GM21825 (cell line): ENCODE measurements around the gene SELENOF.
"Not testable (repeated sequence)": the region's sequence is repeated elsewhere in the genome, so short reads cannot be mapped to it uniquely, and the experiment has no call there.

Experiments
- ATAC-seq: cut with Tn5 transposase; IDR thresholded peaks from one replicate; pipeline ENCODE4 v1.9.1; 2021; ENCODE audit warnings: mild to moderate bottlenecking, moderate library complexity; ENCODE audit not compliant: unreplicated experiment

SELENOF gene

DNA sequence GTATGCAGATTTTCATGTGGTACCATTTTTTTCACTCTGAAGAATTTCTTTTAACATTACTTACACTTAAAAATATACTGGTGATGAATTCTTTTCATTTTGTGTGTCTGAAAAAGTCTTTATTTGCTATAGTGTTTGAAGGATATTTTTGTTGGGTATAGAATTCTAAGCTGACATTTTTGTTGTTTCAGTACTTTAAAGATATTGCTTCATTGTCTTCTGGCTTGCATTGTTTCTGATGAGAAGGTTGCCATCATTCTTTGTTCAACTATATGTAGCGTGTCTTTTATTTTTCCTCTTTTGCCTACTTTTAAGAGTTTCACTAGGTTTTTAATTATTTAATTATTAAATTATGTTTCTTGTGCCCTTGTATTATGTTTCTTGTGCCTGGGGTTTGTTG lies 8.5 kb upstream of the SELENOF start:
- ATAC-seq: no peak

DNA sequence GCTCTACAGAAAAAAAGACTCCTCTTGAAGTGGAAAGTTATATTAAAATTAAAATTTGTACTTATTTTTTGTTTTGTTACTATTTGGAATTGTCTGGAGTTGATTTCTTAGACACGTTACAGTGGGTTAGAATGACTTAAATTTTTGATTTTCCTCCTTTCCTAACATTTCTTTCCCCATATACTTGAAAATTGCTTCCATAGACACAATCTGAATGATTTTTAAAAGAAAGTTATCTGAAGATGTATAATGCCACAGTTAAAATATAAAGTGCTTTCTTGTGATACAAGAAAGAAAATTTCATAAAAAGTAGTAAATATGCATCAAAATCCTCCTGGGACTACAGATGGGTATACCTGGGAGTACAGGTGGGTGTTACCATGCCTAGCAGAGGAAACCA lies 2.8 kb upstream of the SELENOF start:
- ATAC-seq: no peak

DNA sequence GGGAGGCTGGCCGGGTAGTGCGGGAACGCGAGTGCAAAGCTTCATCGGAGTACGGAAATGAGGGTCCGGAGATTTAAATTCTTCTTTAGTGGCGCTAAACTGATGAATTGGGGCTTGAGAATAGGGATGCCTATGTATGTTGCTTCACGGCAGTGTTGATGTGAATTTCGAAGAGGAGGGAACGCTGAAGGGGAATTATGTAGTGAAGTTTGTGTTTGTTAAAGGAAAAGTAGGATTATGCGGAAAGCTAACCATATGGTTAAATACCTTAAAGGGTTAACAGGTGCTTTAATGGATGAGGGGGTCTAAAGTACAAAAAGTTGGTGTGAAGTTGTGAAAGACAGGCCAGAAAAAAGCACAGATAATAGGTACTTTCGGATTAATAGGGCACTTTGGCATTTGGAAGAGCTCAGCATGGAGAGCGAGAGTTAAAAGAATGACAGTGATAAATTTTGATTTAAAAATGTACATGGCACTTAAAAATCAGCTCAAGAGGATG lies 1.9 kb upstream of the SELENOF start:
- ATAC-seq: no peak

DNA sequence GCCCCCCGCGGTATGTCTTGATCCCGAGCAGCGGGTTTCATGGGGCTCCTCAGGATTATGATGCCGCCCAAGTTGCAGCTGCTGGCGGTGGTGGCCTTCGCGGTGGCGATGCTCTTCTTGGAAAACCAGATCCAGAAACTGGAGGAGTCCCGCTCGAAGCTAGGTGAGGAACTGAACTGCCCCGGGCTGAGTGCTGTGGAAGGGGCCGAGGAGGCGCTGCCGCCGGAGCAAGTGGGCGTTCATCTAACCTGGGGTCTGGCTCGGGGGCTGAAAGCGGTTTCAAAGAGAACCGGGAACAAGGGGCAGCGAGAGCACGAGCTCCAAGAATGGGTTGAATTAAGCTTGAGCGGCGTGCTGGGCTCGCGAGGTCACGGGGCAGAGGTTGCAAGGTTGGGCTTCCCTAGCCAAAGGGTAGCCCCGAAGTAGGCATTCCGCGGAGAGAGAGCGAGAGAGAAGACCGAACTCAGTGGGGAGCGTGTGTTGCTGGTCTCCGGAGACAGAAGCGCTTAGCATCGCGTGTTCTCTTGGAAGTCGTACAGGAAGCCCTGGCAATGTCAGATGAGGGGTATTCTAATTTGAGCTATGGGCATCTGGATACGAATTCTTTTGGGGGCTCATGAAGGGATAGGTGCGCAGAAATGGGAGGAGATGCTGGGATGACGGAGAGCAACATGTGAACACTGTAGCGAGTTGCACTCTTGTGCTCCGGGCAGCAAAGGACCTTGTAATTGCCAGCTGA lies 1.2 kb upstream of the SELENOF start:
- peak; percentile 26 for ATAC-seq

DNA sequence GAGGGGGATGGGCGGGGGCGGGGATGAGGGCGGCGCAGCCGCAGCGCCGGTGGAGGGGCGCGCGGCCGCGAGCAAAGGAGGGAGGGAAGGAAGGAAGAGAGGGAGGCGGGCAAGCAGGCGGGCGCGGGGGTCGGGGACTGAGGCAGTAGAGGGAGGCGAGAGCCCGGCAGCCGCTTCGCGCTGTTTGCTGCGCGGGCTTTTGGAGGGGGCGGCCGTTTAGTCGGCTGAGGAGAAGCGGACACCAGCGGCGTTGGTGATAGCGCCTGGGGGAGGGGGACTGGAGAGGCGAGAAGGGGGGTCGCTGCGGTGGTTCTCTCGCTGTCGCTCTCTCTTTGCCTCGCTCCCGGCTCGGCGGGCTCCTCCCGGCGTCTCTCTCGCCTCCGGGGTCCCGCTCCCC lies 673 bp upstream of the SELENOF start, which contains the start of gene HS2ST1:
Gene HS2ST1, plus strand, starts transcription at position 35 of the 397 bp plus-strand sequence.
- ATAC-seq: no peak

DNA sequence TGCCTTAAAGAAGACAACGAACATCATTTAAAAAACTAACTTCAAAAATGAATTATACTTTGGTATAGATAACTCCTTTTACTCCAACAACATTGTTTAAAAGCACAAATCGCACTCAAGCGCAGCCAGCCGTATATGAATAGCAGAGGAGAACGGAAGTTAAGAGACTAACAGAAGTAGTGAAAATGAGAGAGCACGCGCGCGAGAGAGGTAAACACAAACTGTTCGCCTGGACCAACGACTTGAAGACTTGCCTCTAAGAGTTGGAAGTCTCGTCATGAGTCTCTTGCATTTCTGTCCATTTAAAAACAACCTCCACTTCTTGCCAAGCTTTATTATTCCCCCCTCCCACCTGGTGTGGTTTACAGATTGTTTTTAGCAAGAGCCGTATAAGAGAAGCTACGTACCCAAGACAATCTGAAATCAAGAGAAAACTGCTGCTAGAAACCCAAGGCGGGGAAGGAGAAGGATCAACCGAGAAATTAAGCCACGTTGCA lies 479 bp downstream of the SELENOF start:
- peak; percentile 18 for ATAC-seq

DNA sequence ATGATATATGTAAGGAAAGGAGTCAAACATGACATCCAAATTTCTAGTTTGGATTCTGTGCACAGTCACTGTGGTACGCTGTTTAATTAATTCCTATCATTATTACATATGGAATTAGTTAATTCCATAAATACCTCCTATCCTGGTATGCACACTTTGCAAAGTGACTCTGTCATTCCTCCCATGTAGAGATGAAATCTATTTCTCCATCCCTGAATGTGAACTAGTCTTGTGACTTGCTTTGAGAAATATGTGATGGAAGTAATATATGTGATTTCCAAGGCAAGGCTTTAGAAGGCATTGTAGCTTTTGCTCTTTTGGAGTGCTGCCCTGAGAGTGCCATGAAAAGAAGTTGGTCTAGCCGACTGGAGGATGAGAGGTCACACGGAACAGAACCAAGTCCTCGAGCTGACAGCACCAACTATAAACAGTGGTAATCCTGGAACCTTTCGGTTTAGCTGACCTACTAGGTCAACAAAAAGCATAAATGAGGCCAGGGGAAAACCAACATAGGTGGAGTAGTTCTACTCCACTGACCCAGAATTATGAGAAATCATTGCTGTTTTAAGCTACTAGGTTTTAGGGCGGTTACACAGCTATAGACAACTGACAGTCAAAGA lies 1.5 kb downstream of the SELENOF start:
- no peak for ATAC-seq

DNA sequence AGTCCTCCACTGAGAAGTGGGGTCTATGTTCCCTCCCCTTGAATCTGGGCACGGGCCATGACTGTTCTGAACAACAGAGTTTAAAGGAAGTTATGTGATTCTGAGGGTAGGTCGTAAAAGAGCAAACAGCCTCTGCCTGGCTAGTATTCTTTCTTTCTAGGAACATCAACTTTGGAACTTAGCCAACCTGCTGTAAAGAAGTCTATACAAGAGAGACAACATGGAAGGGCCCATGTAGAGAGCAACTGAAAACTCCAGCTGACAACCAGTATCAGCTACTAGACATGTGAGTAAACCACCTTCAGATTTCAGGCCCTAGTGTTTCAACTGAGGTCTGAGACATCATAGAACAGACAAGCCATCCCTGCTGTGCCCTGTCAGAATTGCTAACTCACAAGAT lies 7.5 kb downstream of the SELENOF start:
- no peak for ATAC-seq

DNA sequence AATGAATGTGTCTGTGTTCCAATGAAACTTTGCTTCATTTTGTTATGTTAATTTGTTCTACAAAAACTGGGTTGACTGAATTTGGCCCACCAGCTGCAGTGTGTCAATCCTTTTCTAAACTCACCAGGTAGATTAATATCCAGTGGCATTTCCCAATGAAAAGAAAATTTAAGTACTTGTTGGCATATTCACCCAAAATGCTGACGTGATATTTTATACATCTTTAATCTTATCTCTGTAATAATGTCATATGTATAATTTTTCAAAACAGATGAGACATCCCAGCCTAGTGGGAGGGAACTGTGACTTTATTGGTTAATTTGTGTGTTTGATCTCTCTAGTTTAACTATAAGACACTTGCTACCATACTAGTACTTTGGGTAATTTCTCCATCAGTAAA lies 8.1 kb downstream of the SELENOF start:
- no peak for ATAC-seq

DNA sequence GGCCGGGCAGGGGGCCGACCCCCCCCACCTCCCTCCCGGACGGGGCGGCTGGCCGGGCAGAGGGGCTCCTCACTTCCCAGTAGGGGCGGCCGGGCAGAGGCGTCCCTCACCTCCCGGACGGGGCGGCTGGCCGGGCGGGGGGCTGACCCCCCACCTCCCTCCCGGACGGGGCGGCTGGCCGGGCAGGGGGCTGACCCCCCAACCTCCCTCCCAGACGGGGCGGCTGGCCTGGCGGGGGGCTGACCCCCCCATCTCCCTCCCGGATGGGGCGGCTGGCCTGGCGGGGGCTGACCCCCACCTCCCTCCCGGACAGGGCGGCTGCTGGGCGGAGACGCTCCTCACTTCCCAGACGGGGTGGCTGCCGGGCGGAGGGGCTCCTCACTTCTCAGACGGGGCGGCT lies 14.5 kb downstream of the SELENOF start:
- ATAC-seq: not testable (repeated sequence)

DNA sequence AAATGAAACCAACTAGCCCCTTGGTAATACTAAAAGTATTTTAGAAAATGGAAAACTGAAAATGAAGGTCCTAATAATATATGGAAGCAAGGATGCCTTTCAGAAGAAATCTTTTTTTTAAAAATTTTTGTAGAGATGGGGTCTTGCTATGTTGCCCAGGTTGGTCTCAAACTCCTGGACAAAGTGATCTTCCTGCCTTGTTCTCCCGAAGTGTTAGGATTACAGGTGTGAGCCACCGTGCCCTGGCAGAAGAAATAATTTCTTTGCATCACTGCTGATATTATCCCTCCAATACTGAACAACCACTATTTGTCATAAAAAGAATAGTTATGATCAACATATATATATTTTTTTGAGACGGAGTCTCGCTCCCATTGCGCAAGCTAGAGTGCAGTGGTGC lies 25.6 kb downstream of the SELENOF start:
- no peak for ATAC-seq

DNA sequence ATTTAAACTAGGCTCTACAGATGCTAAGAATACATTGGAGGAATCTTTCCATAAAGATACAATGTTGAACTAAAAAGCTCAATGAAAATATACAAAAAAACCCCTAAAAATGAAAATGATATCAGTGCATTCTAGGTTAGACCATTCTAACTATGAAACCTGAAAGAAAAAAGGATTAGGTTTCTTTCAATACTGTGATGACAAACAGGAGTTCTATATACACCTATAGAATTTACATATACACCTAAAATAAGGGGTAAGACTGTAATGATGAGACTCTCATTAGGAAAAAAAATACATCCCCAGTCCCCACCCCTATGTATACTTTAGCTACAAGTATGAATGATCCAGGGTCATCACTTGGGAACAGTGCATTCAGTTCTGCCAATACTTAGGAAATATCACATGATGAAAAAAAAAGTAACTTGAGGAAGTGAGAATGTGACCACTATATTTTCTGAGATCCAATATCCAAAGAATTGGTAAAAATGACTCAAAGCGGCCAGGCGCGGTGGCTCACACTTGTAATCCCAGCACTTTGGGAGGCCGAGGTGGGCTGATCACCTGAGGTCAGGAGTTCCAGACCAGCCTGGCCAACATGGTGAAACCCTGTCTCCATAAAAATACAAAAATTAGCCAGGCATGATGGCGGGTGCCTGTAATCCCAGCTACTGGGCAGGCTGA lies 26.3 kb downstream of the SELENOF start:
- ATAC-seq: no peak

DNA sequence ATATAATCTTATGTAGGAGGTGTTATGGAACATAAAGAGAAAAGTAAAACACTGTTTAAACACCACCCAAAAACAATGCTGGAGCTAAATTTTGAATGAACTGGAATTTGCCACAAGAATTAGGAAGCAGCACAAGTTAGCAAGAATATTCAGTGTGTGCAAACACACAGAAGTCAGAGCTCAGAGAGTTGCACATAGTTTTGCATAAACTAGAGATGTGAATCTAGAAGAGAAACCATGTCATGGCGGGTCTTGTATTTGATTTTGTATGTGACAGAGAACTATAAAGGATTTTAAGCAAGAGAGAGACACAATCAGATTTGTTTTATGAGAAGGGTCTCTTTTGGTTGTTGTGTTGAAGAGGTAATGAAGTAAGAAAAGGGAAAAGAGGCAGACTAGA lies 38.2 kb downstream of the SELENOF start:
- no peak for ATAC-seq

DNA sequence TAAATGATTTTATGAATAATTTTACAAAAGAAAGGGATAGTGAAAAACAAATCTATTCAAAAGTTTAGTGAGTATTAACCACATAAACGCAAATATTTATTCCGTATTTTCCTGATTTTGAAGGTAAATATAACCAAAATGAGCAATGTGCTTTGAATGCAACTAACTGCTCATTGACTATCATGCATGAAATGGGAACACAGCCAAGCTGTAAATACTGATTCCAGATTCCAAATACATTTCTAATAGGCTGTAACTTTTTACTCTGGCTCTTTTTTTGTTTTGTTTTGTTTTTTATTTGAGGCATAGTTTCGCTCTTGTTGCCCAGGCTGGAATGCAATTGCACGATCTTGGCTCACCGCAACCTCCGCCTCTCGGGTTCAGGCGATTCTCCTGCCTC lies 41.8 kb downstream of the SELENOF start:
- no peak for ATAC-seq

DNA sequence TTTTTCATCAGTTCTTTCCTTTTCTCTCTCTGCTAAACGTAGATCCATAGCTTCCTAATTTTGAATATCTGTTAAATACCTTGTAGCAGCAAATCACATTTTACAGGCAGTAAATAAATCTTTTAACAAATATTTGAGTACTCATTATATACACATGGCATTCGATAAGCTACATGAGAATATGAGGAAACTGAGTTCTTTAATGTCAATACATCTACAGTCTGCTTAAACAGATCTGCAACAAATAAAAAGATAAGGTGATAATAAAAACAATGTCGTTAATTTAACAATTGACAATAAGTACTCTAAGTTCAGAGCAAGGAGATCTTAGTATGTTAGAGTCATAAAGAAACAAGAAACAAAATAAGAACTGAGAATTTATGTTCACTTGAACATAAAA lies 42.9 kb downstream of the SELENOF start:
- no peak for ATAC-seq

DNA sequence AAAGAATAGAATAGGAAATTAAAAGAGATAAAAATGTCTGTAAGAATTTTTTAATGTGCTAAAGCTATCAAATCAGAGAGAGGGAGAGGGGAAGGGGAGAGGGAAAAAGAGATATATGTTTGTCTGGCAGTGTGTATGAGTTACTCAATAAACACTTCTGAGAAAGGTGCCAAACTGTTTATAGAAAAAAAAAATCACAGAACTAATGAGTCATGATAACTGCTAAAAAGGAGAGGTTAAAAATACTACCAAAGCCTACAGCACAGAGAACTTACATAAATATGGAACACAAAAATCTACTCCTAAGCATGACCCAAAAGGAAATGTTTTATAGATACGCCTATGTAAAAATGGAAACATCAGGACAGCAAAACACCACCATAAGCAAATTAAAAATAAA lies 45.4 kb downstream of the SELENOF start:
- ATAC-seq: no peak

DNA sequence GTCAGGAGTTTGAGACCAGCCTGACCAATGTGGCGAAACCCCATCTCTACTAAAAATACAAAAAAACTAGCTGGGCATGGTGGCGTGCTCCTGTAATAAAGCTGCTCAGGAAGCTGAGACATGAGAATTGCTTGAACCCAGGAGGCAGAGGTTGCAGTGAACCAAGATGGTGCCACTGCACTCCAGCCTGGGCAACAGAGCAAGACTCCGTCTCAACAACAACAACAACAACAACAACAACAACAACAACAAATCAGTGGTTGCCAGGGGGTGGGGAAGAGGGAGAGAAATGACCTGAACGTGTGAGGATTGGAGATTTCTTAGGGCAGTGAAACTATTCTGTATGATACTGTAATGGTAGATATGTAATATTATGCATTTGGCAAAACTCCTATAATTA lies 46.6 kb downstream of the SELENOF start:
- not testable (repeated sequence) for ATAC-seq

DNA sequence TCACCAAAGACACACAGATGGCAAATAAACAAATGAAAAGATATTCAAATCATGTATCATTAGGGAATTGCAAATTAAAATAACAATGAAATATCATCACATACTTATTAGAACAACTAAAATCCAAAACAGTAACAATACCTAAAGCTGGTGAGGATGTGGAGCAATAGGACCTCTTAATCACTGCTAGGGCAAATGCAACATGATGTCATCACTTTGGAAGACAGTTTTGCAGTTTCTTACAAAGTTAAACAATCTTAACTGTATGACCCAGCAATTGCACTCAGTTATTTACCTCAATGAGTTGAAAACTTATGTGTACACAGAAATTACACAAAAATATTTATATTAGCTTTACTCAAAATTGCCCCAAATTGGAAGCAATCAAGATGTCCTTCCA lies 47.3 kb downstream of the SELENOF start:
- no peak for ATAC-seq

DNA sequence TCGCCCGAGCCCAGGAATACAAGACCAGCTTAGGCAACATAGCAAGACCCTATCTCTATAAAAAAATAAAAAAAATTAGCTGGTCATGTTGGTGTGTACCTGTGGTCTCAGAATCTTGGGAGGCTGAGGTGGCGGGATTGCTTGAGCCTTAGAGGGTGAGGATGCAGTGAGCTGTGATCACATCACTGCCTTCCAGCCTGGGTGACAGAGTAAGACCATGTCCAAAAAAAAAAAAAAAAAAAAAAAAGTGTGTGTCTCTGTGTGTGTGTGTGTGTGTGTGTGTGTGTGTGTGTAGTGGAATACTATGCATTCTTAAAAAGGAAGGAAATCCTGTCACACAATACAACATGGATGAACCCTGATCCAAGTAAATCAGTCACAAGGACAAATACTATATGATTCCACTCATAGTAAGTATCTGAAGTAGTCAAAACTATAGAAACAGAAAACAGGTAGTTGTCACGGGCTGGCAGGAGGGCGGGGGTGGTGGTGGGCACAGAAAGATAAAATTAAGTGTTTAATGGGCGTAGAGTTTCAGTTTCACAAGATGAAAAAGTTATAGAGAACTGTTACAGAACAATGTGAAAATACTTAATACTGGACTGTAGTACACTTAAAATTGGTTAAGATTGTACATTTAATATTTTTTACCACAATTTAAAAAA lies 47.8 kb downstream of the SELENOF start:
- ATAC-seq: no peak

DNA sequence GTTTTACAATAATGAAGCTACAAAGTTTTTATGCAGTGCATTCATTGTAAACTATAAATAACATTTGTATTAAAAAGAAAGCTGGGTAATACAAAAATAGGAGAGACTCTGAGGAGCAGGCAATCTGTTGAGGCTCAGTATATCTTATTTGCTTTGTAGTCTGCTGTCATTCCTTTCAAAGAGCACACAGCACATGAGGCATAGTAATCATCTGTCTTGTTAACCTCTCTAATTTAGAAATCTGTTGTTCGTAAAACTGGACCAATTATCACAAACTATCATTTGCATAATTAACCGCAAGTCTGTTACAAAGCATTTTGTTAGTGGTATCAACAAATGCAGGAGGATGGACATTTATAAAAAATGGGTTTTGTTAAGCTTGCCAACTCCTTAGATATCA lies 51.0 kb downstream of the SELENOF start:
- ATAC-seq: no peak

DNA sequence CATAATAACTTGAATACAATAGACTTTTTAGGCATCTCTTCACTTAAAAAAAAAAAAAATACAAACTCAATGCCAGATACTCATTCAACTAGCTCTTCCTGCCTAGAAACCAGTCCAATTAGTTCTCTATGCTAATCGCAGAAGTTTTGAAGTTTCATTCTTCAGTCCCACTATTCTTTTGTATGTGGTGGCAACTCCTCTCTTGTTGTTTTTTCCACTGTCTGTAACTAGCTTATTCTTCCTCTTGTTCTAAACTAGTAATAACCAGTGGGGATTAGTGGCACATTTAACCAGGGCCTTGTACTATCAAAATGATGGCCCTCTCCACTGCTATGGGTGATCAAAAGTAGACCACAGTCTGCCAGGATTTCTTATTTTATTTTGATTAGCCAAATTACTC lies 52.5 kb downstream of the SELENOF start:
- no peak for ATAC-seq
